ENCODE results near the gene KMT2A.

The KMT2A gene

GRCh38 chr11:118536726-118537125 is 100.4 kb downstream of the KMT2A start:
- Histone ChIP-seq H3K9ac (ENCODE audit: low read depth, low read length) (no peak overlapping the region), H3K4me1 (ENCODE audit: insufficient read depth, low read length) (peaks cover 5% of the 10 kb centered on the region), H3K27ac (ENCODE audit: low read length) (no peak overlapping the region), H3K36me3 (ENCODE audit: insufficient read depth, low read length) (no peaks in the 10 kb centered on the region), H3K4me3 (ENCODE audit: low read depth in 1 of 2, low read length in 2 of 2) (no peak overlapping the region), H2AFZ (ENCODE audit: low read depth, low read length) (no peak overlapping the region), H3K27me3 (ENCODE audit: insufficient read depth, low read length, poor library complexity) (no peaks in the 10 kb centered on the region), H4K20me1 (ENCODE audit: insufficient read depth, low read length) (no peaks in the 10 kb centered on the region), H3K4me2 (ENCODE audit: insufficient read depth, low read length) (no peak overlapping the region), H3K9me3 (ENCODE audit: insufficient read depth, low read length, severe bottlenecking) (no peaks in the 10 kb centered on the region), H3K79me2 (ENCODE audit: insufficient read depth, low read length) (no peaks in the 10 kb centered on the region)
- ATAC-seq (ENCODE audit: insufficient read depth, low read depth) = no peak
- TF ChIP-seq EZH2 (IDR thresholded peaks at IDR 0.05; ENCODE audit: borderline replicate concordance, low read depth, low read length, severe bottlenecking) = no peak
- no peak for TF ChIP-seq CTCF (IDR thresholded peaks at IDR 0.05; ENCODE audit: borderline replicate concordance, extremely low read depth, low read length, poor library complexity, severe bottlenecking)
- no peak for DNase-seq

GRCh38 chr11:118537409-118537980 is 101.2 kb downstream of the KMT2A start:
- Histone ChIP-seq H3K9me3 (ENCODE audit: insufficient read depth, low read length, severe bottlenecking) (no peaks in the 10 kb centered on the region), H3K79me2 (ENCODE audit: insufficient read depth, low read length) (no peaks in the 10 kb centered on the region), H3K27me3 (ENCODE audit: insufficient read depth, low read length, poor library complexity) (no peaks in the 10 kb centered on the region), H2AFZ (ENCODE audit: low read depth, low read length) (no peak overlapping the region), H4K20me1 (ENCODE audit: insufficient read depth, low read length) (no peaks in the 10 kb centered on the region), H3K4me3 (ENCODE audit: low read depth in 1 of 2, low read length in 2 of 2) (no peak overlapping the region), H3K4me2 (ENCODE audit: insufficient read depth, low read length) (no peak overlapping the region), H3K9ac (ENCODE audit: low read depth, low read length) (no peak overlapping the region), H3K36me3 (ENCODE audit: insufficient read depth, low read length) (no peaks in the 10 kb centered on the region), H3K27ac (ENCODE audit: low read length) (no peak overlapping the region), H3K4me1 (ENCODE audit: insufficient read depth, low read length) (no peaks in the 10 kb centered on the region)
- no peak for DNase-seq
- ATAC-seq (ENCODE audit: insufficient read depth, low read depth) = no peak
- TF ChIP-seq EZH2 (IDR thresholded peaks at IDR 0.05; ENCODE audit: borderline replicate concordance, low read depth, low read length, severe bottlenecking) (no peak), CTCF (IDR thresholded peaks at IDR 0.05; ENCODE audit: borderline replicate concordance, extremely low read depth, low read length, poor library complexity, severe bottlenecking) (no peak)

GRCh38 chr11:118544010-118544646 is 107.8 kb downstream of the KMT2A start:
- no peak overlapping the region for H3K4me3 ChIP-seq (ENCODE audit: low read depth in 1 of 2, low read length in 2 of 2)
- H3K4me1 ChIP-seq (ENCODE audit: insufficient read depth, low read length) = no peaks in the 10 kb centered on the region
- DNase-seq (no peak), ATAC-seq (ENCODE audit: insufficient read depth, low read depth) (no peak)
- no peaks in the 10 kb centered on the region for H3K9me3 ChIP-seq (ENCODE audit: insufficient read depth, low read length, severe bottlenecking)
- H4K20me1 ChIP-seq (ENCODE audit: insufficient read depth, low read length) = no peaks in the 10 kb centered on the region
- TF ChIP-seq EZH2 (IDR thresholded peaks at IDR 0.05; ENCODE audit: borderline replicate concordance, low read depth, low read length, severe bottlenecking) = no peak
- TF ChIP-seq CTCF (IDR thresholded peaks at IDR 0.05; ENCODE audit: borderline replicate concordance, extremely low read depth, low read length, poor library complexity, severe bottlenecking) = no peak
- peaks cover 8% of the 10 kb centered on the region; the same call in 1 of the 2 replicates for H3K36me3 ChIP-seq (ENCODE audit: insufficient read depth, low read length)
- H3K27me3 ChIP-seq (ENCODE audit: insufficient read depth, low read length, poor library complexity) = no peaks in the 10 kb centered on the region
- no peaks in the 10 kb centered on the region for H3K79me2 ChIP-seq (ENCODE audit: insufficient read depth, low read length)
- H3K4me2 ChIP-seq (ENCODE audit: insufficient read depth, low read length) = no peak overlapping the region
- no peak overlapping the region for H2AFZ ChIP-seq (ENCODE audit: low read depth, low read length)
- no peak overlapping the region for H3K9ac ChIP-seq (ENCODE audit: low read depth, low read length)
- no peak overlapping the region for H3K27ac ChIP-seq (ENCODE audit: low read length)

Data from DND-41 (cell line).